Measurements from ENCODE around the gene TTLL13.

The TTLL13 gene

GRCh38 chr15:90214553-90215196 lies 34.7 kb upstream of the TTLL13 start:
- DNase-seq (ENCODE audit: low spot score), result no peak

GRCh38 chr15:90217671-90218394 lies 31.5 kb upstream of the TTLL13 start:
- no peak for DNase-seq (ENCODE audit: low spot score)

- DNase-seq (ENCODE audit: low spot score), result peak; percentile 40
These were observed 29.8 kb upstream of the TTLL13 start for GRCh38 chr15:90219421-90220141.

- peak; percentile 74 for DNase-seq (ENCODE audit: low spot score)
These were observed 28.0 kb upstream of the TTLL13 start for GRCh38 chr15:90221246-90221900.

- DNase-seq (ENCODE audit: low spot score), result no peak
These were observed 26.8 kb upstream of the TTLL13 start for GRCh38 chr15:90222547-90222946.

- DNase-seq (ENCODE audit: low spot score), result no peak
These were observed 25.8 kb upstream of the TTLL13 start for GRCh38 chr15:90223441-90224165.

GRCh38 chr15:90225047-90225446 lies 24.3 kb upstream of the TTLL13 start:
- no peak for DNase-seq (ENCODE audit: low spot score)

- DNase-seq (ENCODE audit: low spot score), result no peak
These were observed 23.7 kb upstream of the TTLL13 start for GRCh38 chr15:90225504-90226234.

- no peak for DNase-seq (ENCODE audit: low spot score)
These were observed 22.0 kb upstream of the TTLL13 start for GRCh38 chr15:90227336-90227735.

- no peak for DNase-seq (ENCODE audit: low spot score)
These were observed 21.3 kb upstream of the TTLL13 start for GRCh38 chr15:90227816-90228772.

- DNase-seq (ENCODE audit: low spot score), result no peak
These were observed 20.4 kb upstream of the TTLL13 start for GRCh38 chr15:90228960-90229359.

- no peak for DNase-seq (ENCODE audit: low spot score)
These were observed 19.3 kb upstream of the TTLL13 start for GRCh38 chr15:90230071-90230494.

GRCh38 chr15:90230610-90231009 lies 18.7 kb upstream of the TTLL13 start:
- no peak for DNase-seq (ENCODE audit: low spot score)

- DNase-seq (ENCODE audit: low spot score), result no peak
These were observed 18.0 kb upstream of the TTLL13 start for GRCh38 chr15:90231028-90232017.

GRCh38 chr15:90232196-90232595 lies 17.2 kb upstream of the TTLL13 start:
- no peak for DNase-seq (ENCODE audit: low spot score)

GRCh38 chr15:90232941-90233386 lies 16.4 kb upstream of the TTLL13 start:
- DNase-seq (ENCODE audit: low spot score), result no peak

GRCh38 chr15:90233387-90234095 lies 15.8 kb upstream of the TTLL13 start, which contains the start of gene CIB1:
TSS of gene CIB1 (minus strand) at chr15:90233941. CDS start at chr15:90233885, 56 bp downstream.
- DNase-seq (ENCODE audit: low spot score), result peak; percentile 53

Data from SK-N-DZ (cell line).